EL (cell line): Measurements from ENCODE around the gene HTR3E.
A peak's percentile ranks its signal among the peaks of the same experiment; 100 is the strongest.
"Not testable (repeated sequence)": the region's sequence is repeated elsewhere in the genome, so short reads cannot be mapped to it uniquely, and the experiment has no call there.

Source experiments
- DNase-seq: peaks from one replicate; pipeline ENCODE4 v3.0.0-alpha.2; 2016

Gene HTR3E, protein sequence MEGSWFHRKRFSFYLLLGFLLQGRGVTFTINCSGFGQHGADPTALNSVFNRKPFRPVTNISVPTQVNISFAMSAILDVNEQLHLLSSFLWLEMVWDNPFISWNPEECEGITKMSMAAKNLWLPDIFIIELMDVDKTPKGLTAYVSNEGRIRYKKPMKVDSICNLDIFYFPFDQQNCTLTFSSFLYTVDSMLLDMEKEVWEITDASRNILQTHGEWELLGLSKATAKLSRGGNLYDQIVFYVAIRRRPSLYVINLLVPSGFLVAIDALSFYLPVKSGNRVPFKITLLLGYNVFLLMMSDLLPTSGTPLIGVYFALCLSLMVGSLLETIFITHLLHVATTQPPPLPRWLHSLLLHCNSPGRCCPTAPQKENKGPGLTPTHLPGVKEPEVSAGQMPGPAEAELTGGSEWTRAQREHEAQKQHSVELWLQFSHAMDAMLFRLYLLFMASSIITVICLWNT

DNA sequence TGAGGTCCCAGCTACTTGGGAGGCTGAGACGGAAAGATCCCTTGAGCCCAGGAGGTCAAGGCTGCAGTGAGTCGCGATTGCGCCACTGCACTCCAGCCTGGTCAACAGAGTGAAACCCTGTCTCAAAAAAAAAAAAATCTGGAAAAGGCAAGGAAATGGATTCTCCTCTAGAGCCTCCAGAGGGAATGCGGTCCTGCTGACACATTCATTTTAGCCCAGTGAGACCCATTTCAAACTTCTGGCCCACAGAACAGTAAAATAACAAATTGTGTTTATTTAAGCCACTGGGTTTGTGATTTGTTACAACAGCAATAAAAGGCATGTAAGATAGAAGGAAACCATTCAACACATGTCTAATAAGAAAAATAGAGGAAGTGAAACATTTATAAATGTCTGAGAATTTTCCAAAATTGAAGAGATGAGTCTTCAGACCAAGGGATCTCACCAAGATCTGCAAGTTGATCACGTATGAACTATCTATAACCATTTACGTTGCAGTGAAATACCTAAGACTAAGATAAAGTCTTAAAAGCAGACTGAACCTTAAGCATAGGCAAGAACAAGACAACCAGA is at the start of gene HTR3E:
Gene HTR3E, plus strand, starts transcription at position 254 of the 573 bp plus-strand sequence. CDS start 466 bp downstream, outside the sequence.
- peak; percentile 8 for DNase-seq

DNA sequence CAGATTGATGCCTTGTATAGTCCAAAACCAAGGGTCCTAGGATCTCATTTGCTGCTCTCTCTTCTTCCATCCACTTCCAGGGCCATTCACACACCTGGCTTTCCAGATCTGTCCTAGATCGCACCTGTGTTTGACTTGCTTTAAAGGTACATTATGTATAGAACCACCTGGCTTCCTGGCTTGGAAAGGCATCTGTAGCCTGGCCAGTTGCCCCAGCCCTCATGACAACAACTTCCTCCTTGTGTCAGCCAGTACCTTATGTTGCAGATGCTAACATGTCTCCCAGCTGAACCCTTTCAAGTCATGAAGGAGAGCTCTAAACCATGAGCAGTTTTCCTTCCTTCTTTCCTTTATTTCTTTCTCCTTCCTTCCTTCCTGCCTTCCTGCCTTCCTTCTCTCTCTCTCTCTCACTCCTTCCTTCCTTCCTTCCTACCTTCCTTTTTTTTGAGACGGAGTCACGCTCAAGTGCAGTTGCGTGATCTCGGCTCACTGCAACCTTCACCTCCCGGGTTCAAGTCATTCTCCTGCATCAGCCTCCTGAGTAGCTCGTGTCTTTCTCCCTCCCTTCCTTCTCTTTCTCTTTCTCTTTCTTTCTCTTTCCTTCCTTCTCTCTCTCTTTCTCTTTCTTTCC is 46.5 kb upstream of the HTR3E start:
- no peak for DNase-seq

DNA sequence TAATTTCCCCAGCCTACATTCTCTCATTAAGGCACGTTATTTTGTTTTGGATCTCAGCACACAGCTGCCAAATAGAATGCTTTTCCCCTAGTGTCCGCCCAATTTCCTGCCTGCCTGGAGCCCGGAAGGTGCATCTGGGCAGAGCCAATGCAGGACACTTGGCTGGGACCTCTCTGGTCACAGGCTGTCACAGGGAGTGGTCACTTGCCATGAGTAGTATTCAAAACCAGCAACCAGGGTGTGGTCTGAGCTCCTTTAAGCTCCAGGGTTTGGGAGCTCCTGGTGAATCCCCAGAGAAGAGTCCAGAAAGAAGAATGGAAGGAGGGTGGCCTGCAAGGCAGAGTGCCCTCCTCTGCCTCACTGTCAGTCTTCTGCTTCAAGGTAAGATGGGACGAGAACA is 44.1 kb upstream of the HTR3E start, which contains the start of gene HTR3C:
Gene HTR3C, plus strand, starts transcription at position 281 of the 400 bp plus-strand sequence. Its CDS starts 34 bp downstream, at position 315.
- DNase-seq = no peak

DNA sequence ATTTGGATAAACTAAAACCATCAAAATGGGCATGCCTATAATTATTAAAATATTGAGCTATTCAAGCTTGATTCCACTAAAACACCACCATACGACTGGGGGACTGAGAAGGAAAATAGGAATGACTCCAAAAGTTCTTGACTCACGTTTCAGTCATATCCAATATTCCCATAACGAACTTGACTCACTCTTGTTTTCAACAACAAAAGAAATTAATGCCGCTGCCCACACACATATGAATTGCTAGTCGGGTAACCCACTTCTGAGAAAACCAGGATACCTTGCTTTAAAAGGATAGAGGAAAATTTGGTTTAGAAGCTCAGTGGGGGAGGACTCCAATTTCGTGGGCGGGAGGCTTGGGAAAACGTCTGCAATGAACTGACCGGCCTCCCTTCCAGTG is 38.8 kb upstream of the HTR3E start:
- DNase-seq = peak; percentile 64

DNA sequence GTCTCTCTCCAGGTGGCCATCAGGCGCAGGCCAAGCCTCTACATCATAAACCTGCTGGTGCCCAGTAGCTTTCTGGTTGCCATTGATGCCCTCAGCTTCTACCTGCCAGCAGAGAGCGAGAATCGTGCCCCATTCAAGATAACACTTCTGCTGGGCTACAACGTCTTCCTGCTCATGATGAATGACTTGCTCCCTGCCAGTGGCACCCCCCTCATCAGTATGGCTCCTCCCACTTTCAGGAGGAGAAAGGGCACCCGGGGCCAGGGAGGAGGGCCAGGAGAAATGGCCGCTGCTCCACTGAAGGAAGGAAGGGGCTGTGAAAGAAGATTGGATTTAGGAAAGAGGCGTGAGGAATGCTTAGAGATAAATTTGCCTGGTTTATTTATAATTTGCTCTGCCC is 37.4 kb upstream of the HTR3E start:
- no peak for DNase-seq

DNA sequence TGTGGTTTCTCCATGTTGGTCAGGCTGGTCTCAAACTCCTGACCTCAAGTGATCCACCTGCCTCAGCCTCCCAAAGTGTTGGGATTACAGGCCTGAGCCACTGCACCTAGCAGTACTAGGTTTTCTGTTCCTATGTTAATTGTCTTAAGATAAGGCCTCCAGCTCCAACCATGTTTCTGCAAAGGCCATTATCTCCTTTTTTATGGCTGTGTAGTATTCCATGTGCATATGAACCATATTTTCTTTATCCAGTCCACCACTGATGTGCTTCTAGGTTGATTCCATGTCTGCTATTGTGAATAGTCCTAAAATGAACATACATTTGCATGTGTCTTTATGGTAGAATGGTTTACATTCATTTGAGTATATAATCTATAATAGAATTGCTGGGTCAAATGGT is 34.2 kb upstream of the HTR3E start:
- DNase-seq = no peak

DNA sequence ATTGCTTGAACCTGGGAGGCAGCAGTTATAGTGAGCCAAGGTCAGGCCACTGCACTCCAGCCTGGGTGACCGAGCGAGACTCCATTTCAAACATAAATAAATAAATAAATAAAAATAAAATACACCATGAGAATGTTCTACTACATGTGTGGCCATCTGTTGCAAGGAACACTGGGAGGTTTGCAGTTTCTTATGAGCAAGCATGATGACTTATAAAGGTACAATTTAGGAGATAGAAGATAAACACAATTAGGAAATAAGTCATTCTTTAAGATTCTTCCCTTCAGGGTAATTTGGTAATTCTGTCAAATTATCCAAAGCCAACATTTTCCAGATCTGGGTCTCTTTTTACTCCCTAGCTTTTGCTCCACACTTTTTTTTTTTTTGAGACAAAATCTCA is 30.7 kb upstream of the HTR3E start:
- peak; percentile 43 for DNase-seq

DNA sequence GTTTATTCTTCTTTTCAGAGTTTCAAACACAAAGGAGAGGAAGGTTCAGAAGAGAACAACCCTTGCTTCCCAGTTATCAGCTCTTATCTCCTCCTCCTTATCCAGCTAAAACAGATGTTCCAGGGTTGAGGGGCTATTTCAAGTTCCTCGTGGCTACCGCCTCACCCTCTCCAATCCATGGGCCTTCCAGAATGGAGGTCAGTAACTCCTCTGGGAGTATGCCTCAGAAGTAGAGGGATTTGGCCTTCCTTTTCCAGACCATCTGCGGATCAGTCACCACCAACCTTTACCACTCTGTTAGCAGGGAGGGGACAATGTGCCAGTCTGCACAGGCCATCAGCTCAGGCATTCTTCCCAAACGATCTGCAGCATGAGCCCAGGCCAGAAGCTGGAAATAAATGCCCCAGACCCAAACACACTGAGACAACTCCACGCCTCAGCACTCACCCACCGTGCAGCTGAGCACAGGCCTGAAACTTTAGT is 29.2 kb upstream of the HTR3E start:
- DNase-seq = no peak

DNA sequence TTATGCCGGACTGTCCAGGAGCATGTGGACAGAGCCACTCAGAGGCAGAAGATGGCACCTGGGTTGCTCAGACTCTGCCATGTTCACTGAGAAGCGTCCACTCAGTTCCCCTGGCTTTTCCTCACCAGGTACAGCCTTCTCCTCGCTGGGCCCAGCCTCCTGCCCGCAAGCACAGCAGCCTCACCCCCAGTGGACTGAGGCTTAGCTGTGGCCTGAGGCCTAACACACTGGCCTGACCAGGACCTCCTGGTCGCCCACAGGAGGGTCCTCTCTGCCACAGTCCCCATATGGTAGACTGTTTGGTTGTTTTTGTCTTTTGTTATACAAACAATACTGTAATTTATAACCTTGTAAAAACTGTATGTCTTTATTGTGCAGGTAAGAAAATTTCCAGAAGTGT is 28.5 kb upstream of the HTR3E start:
- no peak for DNase-seq

DNA sequence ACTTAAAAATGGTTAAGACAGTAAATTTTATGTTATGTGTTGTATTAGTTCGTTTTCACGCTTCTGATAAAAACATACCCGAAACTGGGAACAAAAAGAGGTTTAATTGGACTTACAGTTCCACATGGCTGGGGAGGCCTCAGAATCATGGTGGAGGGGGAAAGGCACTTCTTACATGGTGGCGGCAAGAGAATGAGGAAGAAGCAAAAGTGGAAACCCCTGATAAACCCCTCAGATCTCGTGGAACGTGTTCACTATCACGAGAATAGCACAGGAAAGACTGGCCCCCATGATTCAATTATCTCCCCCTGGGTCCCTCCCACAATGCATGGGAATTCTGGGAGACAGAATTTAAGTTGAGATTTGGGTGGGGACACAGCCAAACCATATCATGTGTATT is 25.7 kb upstream of the HTR3E start:
- not testable (repeated sequence) for DNase-seq

DNA sequence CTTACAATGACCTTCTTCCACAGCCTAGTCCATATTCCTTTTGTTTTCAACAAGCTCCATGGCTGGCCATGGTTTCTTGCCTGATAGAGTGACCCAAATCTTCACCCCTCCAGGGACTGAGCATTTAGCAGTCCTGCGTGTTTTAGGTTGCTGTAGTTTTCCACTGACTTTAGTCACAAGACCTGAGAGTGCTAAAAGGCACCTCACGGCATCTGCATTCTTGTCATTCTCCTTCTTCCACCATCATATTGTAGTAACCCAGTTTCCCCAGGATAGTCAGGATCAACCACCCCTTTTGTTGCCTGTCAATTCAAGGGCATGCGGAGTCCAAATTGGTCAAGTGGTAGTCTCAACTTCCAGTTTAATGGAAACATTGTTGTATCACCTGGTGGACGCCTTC is 23.2 kb upstream of the HTR3E start:
- DNase-seq = no peak

DNA sequence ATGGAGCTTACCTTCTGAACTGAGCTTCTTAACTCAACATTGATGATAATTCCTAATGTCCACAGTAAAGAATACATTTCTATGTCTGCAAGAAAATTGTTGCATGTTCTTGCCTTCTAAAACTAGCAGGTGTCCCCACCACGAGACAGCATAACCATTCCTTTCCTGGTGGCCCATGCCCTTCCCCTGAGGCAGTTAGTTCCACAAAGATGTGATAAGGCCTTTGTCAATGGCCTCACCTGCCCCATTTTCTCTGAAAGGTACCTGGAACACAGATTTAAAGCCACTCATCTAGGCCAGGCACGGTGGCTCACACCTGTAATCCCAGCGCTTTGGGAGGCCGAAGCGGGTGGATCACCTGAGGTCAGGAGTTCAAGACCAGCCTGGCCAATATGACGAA is 21.0 kb upstream of the HTR3E start:
- DNase-seq = no peak

DNA sequence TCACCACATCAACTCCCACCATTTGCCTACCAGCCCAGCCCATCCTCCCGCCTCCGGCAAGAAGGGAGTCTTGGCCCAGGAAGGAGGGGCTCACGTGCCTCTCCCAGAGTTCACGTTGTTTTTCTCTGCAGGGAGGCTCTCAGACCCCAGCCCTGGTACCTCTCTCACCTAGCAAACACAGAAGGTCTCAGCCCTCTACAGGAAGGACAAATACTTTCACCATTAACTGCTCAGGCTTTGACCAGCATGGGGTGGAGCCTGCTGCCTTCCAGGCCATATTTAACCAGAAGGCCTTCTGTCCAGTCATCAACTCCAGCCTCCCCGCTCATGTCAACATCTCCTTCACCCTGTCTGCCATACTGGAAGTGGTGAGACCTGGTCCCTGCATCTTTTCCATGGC is 19.0 kb upstream of the HTR3E start:
- no peak for DNase-seq

DNA sequence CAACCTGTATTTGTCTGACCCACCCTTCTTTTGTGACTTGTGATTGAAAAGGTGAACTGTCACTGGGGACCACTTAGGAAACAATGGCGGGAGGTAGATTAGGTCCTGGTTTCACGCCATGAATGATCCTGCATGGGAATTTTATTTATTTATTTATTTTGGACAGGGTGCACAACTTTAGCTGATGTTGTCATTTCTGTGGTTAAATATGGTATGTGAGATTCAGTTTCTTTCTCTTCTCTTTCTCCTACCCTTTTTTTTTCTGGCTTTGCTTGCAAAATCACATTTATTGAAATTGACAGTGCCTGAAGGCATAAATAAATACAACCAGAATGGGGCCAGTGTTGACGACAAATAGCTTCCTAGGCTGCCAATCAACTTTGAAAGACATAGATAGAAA is 18.0 kb upstream of the HTR3E start:
- peak; percentile 23 for DNase-seq

DNA sequence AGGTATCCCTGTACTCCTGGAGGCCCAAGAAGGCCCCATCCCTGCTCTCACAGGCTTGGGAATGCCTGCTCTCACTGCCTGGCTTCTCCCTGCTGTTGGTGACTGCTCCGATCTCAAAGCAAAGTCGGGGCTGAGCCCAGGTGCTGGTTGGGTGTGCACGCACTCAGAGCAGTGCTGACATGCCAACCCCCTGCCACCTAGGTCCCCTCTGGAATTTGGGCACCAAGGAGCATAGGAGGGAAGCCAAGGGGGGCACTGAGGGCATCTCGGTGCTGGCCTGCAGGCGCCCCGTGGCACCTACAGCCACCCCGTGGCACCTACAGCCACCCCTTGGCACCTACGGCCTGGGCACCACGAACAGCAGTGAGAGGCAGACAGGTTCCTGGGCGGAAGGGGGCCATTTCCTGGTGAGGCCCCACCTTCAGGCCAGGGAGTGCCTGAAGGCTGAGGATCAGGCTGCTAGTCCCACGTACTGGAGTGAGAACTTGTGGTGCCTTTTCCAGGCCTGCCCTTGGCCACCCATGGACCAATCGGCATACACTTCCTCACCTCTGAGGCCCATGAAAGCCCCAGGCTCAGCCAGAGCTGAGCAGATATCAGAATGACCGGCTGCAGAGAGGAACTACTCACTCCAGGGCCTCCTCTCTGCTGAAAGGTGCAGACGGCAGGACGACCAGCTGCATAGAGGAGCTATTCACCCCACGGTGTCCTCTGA is 15.6 kb upstream of the HTR3E start:
- DNase-seq = no peak

DNA sequence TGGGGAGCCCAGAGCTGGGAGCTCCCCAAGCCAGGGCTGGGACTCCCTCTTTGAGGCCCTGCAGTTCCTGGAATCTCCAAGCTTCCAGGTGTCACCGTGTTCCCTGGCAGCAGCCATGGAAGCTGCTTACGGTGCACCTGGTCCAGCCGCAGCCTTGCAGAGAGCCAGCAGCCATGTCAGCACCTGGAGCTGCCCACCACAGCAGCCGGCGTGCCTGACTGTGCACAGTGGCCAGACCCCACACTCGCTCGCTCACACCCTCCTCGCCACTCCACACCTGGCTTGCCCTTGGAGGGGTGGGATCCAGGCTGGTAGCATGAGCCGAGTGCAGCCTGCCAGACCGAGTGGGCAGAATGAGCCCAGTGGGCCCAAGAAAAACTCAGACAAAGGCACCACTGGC is 14.8 kb upstream of the HTR3E start:
- DNase-seq = no peak

DNA sequence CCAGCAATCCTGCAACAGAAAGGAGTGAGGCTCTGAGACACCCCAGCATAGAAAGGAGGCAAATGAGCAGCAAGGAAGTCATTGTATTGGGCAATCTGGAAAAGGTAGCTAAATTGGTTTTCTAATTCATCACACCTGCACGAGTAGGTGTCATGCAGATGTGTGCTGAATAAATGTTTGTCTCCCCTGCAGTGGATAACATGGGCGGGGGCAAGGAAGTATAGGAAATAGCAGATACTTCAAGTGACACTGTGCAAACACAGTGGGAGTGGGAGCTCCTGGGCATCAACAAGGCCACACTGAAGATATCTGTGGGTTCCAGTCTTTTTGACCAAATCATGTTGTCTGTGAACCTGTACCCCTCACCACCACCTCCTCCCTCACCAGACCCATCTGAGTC is 14.4 kb upstream of the HTR3E start:
- no peak for DNase-seq

DNA sequence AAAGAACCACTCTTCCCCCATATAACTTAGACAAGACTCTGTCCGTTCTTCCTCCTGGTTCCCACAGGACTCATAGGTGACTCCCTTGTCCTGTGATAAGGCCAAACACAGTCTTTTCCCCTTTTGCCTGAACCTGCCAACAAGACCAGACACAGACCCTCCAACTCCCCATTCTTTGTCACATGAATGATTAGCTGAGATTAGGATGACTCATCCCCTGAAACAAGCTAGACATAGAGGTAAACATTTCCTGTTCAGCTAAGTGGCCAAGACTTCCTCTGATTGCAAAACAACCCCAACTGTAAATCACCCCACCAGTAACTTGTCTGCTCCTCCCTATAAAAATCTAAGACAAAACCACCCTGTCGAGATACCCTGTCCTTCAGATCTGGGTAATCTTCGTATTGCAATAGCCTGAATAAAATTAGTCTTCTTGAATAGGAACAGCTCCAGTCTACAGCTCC is 11.4 kb upstream of the HTR3E start:
- DNase-seq = peak; percentile 34

DNA sequence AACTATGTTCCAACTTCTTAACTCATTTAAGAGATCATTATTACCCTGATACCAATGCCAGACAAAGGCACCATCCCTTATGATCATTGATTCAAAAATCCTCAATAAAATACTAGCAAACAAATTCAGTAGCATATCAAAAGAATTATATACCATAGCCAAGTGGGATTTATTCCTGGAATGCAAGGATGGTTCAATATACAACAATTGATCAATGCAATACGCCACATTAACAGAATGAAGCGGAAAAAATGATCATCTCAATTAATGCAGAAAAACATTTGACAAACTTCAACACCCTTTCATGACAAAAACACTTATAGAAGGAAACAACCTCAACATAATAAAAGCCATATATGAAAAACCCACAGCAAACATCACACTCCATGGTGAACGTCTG is 4.7 kb upstream of the HTR3E start:
- no peak for DNase-seq

DNA sequence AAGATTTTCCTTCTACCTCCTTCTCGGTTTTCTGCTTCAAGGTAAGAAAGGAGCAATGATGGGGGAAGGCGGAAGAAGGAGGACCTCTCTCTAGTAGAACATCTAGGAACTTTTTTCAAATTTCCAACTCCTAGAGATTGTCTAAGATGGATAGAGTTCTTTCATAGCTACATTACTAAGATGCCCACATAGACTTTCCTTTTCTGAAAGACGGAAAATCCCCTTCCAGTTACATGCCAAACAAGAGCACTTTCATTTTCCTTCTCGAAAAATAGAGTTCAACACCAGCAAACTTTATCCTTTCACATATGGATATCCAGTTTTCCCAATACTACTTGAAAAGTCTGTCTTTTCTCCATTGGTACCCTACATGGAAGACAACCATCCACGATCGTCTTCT is 692 bp downstream of the HTR3E start:
- no peak for DNase-seq

DNA sequence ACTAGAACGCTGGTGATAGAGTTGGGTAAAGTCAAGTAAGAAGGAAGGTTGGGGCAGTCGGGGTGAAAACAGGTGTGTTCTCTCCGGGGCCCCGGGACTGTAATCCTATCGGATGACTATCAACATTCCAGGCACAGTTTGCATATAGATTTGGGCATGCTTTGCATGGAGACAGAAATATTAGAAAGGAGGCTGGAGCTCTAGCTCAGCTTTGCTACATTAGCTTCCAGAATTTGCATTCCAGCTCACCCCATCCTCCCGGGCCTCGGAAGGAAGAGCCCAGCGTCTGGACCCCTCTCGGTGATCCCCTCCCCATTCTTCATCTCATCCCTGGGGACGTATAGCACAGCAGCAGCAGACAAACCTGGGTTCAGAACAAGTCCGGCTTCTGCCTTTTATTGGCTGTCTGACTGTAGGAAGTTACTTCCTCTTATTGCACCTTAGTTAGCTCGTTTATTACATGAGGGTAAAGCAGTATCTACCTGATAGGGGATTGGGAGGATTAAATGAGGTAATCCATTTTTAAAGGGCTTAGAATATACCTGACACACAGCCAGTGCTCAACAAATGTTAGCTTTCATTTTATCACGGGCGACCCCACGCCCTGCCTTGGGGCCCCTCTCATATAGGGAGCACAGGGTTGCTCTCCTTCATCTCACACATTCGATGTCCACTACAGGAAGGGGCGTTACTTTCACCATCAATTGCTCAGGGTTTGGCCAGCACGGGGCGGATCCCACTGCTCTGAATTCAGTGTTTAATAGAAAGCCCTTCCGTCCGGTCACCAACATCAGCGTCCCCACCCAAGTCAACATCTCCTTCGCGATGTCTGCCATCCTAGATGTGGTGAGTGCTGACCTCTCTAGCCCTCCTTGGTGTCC is 3.2 kb downstream of the HTR3E start:
- DNase-seq = no peak

DNA sequence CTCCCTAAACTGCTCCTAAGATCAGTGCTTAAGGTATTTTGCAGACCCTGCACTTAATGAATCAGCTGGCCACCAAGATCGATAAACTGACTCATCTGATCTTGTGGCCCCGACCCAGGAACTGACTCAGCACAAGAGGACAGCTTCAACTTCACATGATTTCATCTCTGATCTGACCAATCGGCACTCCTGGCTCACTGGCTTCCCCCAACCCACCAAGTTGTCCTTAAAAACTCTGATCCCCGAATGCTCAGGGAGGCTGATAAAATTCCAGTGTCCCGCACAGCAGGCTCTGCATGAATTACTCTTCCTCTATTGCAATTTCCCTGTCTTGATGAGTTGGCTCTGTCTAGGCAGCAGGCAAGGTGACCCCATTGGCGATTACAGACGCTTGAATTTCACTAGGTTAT is 13.5 kb downstream of the HTR3E start:
- peak; percentile 79 for DNase-seq
